Stimulated activated naive CD8-positive, alpha-beta T cell treated with anti-CD3 and anti-CD28 coated beads, Interleukin-15, amount 100 ng/mL, for 72 hours (primary cell): ENCODE data around the gene RADX.
"Not testable (repeated sequence)": the region's sequence is repeated elsewhere in the genome, so short reads cannot be mapped to it uniquely, and the experiment has no call there.

Source experiments
- ATAC-seq: fragments of 150-1000 bp; cut with Tn5 transposase; 2 replicates; pipeline ENCODE4 v1.10.0; 2021; ENCODE audit warnings: mild to moderate bottlenecking, moderate library complexity
- DNase-seq, 2 donors: peaks; one replicate each; pipeline ENCODE4 v3.0.0; 2021 to 2022
- H3K27ac Mint-ChIP-seq, 2 donors: one replicate each; pipeline ENCODE4 v1.8.0; 2022; ENCODE audit warnings: mild to moderate bottlenecking in 2 of 2, mixed read lengths in 2 of 2, moderate library complexity in 2 of 2
- H3K27me3 Mint-ChIP-seq: one replicate; pipeline ENCODE4 v1.8.0; 2022; ENCODE audit warnings: mixed read lengths
- H3K4me1 Mint-ChIP-seq: one replicate; pipeline ENCODE4 v1.8.0; 2022; ENCODE audit warnings: mild to moderate bottlenecking, mixed read lengths
- H3K4me3 Mint-ChIP-seq, 2 donors: one replicate each; pipeline ENCODE4 v1.8.0; 2022; ENCODE audit warnings: mild to moderate bottlenecking in 2 of 2, mixed read lengths in 2 of 2, moderate library complexity in 1 of 2
- H3K9me3 Mint-ChIP-seq, 2 donors: one replicate each; pipeline ENCODE4 v1.8.0; 2022; ENCODE audit warnings: mixed read lengths in 2 of 2

The RADX gene

GRCh38 chrX:106649523-106650428 is 38.0 kb downstream of the RADX start:
- no peaks in the 10 kb centered on the region for H3K9me3 Mint-ChIP-seq
- no peaks in the 10 kb centered on the region for H3K27me3 Mint-ChIP-seq
- peak overlapping the region in 1 of 2 donors; percentile 76 for H3K27ac Mint-ChIP-seq
- H3K4me1 Mint-ChIP-seq, result peaks cover 6% of the 10 kb centered on the region
- H3K4me3 Mint-ChIP-seq, result no peak overlapping the region
- DNase-seq (no peak), ATAC-seq (no peak)

DNA sequence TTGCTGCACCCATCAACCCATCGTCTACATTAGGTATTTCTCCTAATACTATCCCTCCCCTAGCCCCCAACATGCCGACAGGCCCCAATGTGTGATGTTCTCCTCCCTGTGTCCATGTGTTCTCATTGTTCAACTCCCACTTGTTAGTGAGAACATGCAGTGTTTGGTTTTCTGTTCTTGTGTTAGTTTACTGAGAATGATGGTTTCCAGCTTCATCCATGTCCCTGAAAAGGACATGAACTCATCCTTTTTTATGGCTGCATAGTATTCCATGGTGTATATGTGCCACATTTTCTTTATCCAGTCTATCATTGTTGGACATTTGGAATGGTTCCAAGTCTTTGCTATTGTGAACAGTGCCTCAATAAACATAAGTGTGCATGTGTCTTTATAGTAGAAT is 41.8 kb downstream of the RADX start:
- ATAC-seq, H3K9me3 Mint-ChIP-seq, H3K27me3 Mint-ChIP-seq, H3K4me1 Mint-ChIP-seq, DNase-seq, H3K4me3 Mint-ChIP-seq: not testable (repeated sequence)
- H3K27ac Mint-ChIP-seq, result peak overlapping the region in 1 of 2 donors; percentile 42

GRCh38 chrX:106670631-106671030 is 58.9 kb downstream of the RADX start:
- H3K27ac Mint-ChIP-seq, result no peak overlapping the region
- H3K4me1 Mint-ChIP-seq, result no peaks in the 10 kb centered on the region
- H3K4me3 Mint-ChIP-seq, result no peak overlapping the region
- no peak for DNase-seq
- H3K9me3 Mint-ChIP-seq, result no peaks in the 10 kb centered on the region
- ATAC-seq, result no peak
- no peaks in the 10 kb centered on the region for H3K27me3 Mint-ChIP-seq

DNA sequence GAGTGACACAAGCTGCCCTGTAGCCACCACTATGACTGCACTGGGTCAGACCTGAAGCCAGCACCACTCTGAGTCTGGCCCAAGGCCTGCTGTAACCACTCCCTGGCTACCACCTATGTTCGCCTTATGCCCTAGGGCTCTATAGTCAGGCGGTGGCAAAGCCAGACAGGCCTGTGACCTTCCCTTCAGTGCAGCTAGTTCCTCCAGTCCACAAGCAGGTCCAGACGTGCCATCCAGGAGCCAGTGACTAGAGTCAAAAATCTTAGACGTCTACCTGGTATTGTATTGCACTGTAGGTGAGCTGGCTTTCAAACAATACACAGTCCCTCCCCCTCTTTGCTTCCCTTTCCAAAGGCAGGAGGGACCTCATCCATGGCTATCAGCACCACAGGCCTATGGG is 60.7 kb downstream of the RADX start:
- no peaks in the 10 kb centered on the region for H3K27me3 Mint-ChIP-seq
- no peak for ATAC-seq
- H3K4me1 Mint-ChIP-seq, result no peaks in the 10 kb centered on the region
- H3K27ac Mint-ChIP-seq, result no peak overlapping the region
- H3K4me3 Mint-ChIP-seq, result no peak overlapping the region
- H3K9me3 Mint-ChIP-seq, result no peaks in the 10 kb centered on the region
- DNase-seq, result no peak

DNA sequence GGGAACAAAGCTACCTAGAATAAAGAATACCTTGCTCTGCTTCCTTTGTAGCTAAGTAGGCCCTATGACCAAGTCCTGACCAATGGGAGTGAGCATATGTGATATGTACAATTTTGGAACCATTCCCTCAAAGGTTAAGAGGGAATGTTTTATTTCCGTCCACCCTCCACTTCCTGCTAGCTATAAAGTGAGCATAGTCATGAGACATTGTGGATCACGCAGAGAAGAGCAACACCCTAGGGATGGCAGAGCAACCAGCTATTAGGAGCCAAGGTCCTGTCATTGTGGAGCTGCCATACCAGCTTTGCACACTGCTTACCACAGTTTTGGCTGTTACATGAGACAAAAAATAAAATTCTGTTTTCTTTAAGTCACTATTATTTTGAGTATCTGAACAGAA is 68.9 kb downstream of the RADX start:
- Mint-ChIP-seq H3K9me3 (peaks cover 6 to 11% of the 10 kb centered on the region in 2 donors), H3K4me1 (no peaks in the 10 kb centered on the region), H3K27ac (no peak overlapping the region), H3K4me3 (no peak overlapping the region), H3K27me3 (no peaks in the 10 kb centered on the region)
- DNase-seq, result no peak
- no peak for ATAC-seq

GRCh38 chrX:106684207-106684606 is 72.4 kb downstream of the RADX start:
- no peaks in the 10 kb centered on the region for H3K27me3 Mint-ChIP-seq

DNA sequence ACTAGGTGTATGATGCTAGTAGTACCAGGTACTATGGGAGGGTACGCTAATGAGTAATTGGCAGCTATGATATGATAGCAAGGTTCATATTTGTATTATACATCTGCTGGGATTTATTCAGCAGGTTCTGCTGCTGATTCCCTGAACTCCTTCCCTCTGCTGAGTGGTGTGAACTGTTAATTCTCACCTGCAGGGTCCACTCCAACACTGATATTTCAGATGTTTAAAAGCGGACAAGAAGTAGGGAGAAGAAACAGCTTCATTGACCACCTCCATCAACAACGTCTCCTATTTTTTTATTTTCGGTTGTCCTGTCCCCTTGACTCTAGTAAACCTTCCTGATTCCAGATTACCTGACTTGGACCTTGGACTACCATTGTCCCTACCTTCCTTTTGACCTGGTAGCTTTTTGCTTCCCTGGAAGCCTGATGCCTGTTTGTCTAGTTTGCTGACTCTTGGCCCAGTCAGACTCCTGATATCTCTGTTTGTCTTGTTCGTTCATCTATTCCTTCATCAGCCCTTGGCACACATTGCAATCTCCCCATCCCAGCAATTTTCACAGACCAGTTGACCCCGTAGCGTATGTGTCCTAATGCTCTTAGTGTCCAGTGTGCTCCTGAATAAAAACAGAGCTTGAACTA is 80.8 kb downstream of the RADX start:
- DNase-seq (no peak), ATAC-seq (no peak)
- H3K9me3 Mint-ChIP-seq, result no peaks in the 10 kb centered on the region
- H3K4me3 Mint-ChIP-seq, result no peak overlapping the region
- H3K4me1 Mint-ChIP-seq, result no peaks in the 10 kb centered on the region
- H3K27ac Mint-ChIP-seq, result no peak overlapping the region
- H3K27me3 Mint-ChIP-seq, result peaks cover 6% of the 10 kb centered on the region

More at GRCh38 chrX:106684207-106684606, 72.4 kb downstream of the RADX start:
- ATAC-seq, result no peak
- no peak for DNase-seq
- no peak overlapping the region for H3K4me3 Mint-ChIP-seq
- peaks cover 6 to 11% of the 10 kb centered on the region in 2 donors for H3K9me3 Mint-ChIP-seq
- H3K27ac Mint-ChIP-seq, result no peak overlapping the region
- H3K4me1 Mint-ChIP-seq, result no peaks in the 10 kb centered on the region

GRCh38 chrX:106696502-106696901 is 84.7 kb downstream of the RADX start:
- H3K27me3 Mint-ChIP-seq, result peaks cover 6% of the 10 kb centered on the region

DNA sequence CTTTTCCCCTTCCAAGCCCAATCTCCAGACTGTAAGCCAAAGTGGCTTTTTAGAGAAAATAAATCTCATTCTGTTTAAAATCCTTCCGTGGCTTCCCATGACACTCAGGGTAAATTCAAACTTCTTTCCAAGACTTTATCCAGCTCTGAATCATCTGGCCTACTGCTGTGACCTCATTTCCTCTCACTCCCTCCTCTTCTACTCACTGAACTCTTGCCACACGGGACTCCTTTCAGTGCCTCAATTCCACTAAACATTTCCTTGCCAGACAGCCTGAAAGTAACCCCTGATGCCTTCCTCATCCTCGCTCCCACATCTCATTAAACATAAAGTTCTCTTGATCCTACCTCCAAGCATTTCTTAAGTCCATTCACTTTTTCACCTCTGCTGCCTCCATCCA is 86.9 kb downstream of the RADX start:
- no peak for ATAC-seq
- no peak overlapping the region for H3K4me3 Mint-ChIP-seq
- no peak overlapping the region for H3K27ac Mint-ChIP-seq
- no peaks in the 10 kb centered on the region for H3K27me3 Mint-ChIP-seq
- H3K4me1 Mint-ChIP-seq, result no peaks in the 10 kb centered on the region
- no peaks in the 10 kb centered on the region for H3K9me3 Mint-ChIP-seq
- no peak for DNase-seq

More at GRCh38 chrX:106696502-106696901, 84.7 kb downstream of the RADX start:
- no peak for DNase-seq
- Mint-ChIP-seq H3K27ac (no peak overlapping the region), H3K4me1 (no peaks in the 10 kb centered on the region), H3K4me3 (no peak overlapping the region), H3K9me3 (no peaks in the 10 kb centered on the region)
- ATAC-seq, result no peak

- ATAC-seq (no peak), DNase-seq (no peak)
- Mint-ChIP-seq H3K9me3 (no peaks in the 10 kb centered on the region), H3K27me3 (no peaks in the 10 kb centered on the region), H3K4me1 (no peaks in the 10 kb centered on the region), H3K4me3 (no peak overlapping the region), H3K27ac (no peak overlapping the region)
These were observed 90.9 kb downstream of the RADX start for GRCh38 chrX:106702636-106703035.

DNA sequence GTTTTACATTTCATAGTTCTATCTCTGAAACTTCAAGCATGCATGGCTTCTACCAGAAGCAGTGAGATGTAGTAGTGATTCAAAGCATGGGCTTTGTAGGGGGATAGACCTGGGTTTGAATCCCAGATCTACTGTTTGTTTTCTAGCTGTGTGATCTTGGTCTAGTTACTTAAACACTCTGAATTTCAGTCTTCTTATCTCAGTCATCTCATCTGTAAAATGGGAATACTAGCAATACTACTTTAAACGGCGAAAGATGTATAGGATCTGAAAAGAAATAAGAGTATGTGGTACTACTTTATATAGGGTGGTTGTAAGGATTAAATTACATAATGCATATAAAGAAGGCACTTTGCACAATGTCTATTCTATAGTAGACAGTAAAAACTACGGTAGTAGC is 94.7 kb downstream of the RADX start:
- Mint-ChIP-seq H3K27me3 (no peaks in the 10 kb centered on the region), H3K9me3 (no peaks in the 10 kb centered on the region), H3K4me3 (no peak overlapping the region), H3K4me1 (no peaks in the 10 kb centered on the region), H3K27ac (no peak overlapping the region)
- no peak for ATAC-seq
- DNase-seq, result no peak

- H3K27me3 Mint-ChIP-seq, result no peaks in the 10 kb centered on the region
- ATAC-seq, result no peak
- no peak for DNase-seq
- H3K4me1 Mint-ChIP-seq, result no peaks in the 10 kb centered on the region
- H3K27ac Mint-ChIP-seq, result no peak overlapping the region
- no peak overlapping the region for H3K4me3 Mint-ChIP-seq
- H3K9me3 Mint-ChIP-seq, result no peaks in the 10 kb centered on the region
These were observed 96.1 kb downstream of the RADX start for GRCh38 chrX:106707771-106708454.

DNA sequence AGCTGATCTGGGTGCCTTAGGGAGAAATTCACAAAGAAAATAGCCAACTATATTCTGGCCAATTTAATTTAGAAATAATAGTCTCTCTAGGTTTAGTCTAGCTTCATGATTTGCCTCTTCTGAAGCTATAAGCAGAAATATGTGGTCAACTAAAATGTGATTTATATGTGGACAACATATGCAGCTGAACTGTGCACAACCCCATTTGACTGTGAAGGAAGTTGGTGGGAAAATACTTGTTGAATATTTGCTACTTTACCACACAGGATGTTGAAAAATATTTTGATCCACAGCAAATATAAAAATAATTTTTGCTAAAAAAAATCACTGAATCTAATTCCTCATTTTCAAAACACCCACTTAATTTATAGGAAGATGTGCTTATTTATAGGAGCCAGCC is 99.0 kb downstream of the RADX start:
- Mint-ChIP-seq H3K4me1 (no peaks in the 10 kb centered on the region), H3K9me3 (no peaks in the 10 kb centered on the region), H3K27ac (no peak overlapping the region), H3K27me3 (peaks cover 2% of the 10 kb centered on the region), H3K4me3 (no peak overlapping the region)
- no peak for DNase-seq
- no peak for ATAC-seq

DNA sequence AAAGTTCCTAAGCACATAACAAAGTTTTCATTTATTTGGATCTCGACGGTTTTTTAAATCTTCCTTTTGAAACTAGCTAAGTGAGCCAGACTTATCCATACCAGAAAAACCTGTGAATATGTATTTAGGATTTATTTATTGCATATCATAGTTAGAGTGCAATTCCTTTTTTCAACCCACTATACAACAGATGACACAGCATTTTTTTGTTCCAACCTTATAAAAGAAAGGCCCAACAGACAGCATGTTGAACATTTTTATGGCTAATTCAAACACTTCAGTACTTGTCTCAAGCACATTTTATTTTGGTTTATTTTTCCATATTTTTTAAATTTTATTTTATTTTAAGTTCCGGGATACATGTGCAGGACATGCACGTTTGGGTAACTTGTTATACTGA is 99.6 kb downstream of the RADX start:
- Mint-ChIP-seq H3K4me3 (no peak overlapping the region), H3K27me3 (peaks cover 7% of the 10 kb centered on the region), H3K9me3 (no peaks in the 10 kb centered on the region), H3K27ac (no peak overlapping the region), H3K4me1 (no peaks in the 10 kb centered on the region)
- ATAC-seq (no peak), DNase-seq (no peak)

DNA sequence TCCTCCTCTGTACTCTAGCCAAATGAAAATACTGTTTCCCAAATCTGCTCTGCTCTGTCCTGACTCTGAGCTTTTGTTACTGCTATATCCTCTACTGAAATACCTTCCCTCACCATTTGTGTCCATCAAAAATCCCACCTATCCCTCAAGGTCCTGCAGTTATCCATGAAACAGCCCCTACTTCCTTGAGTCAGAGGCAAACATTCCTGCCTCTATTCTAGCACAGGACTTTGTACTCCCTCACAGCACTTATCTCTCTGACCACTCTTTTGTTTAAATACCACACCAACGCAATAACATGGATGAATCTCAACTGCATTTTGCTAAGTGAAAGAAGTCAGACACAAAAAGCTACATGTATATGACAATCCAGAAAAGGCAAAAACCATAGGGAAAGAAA is 104.2 kb downstream of the RADX start:
- Mint-ChIP-seq H3K9me3 (no peaks in the 10 kb centered on the region), H3K4me3 (no peak overlapping the region), H3K27ac (no peak overlapping the region), H3K27me3 (peaks cover 7% of the 10 kb centered on the region), H3K4me1 (no peaks in the 10 kb centered on the region)
- no peak for ATAC-seq
- DNase-seq, result no peak

DNA sequence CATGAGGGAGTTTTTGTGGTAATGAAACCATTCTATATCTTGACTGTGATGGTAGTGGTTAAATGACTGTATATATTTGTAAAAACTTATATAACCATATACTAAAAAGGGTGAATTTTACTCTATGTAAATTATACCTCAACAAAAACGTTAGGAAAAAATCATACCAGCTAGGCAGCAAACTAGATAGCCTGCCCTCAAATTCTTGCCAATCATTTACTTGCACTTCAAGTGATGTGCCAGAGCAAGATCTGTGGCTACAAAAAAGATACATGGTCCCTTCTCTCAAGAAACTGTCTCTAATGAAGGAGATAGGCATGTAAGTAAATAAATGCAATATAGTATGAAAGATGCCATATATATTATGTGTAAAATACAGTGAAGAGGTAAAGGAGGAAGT is 104.7 kb downstream of the RADX start:
- H3K4me1 Mint-ChIP-seq, result no peaks in the 10 kb centered on the region
- DNase-seq, result no peak
- no peaks in the 10 kb centered on the region for H3K9me3 Mint-ChIP-seq
- H3K27ac Mint-ChIP-seq, result no peak overlapping the region
- ATAC-seq, result no peak
- no peak overlapping the region for H3K4me3 Mint-ChIP-seq
- H3K27me3 Mint-ChIP-seq, result peaks cover 7% of the 10 kb centered on the region
